Activated effector memory CD4-positive, alpha-beta T cell treated with Interleukin-2 at 50 U/mL for 16 hours (primary cell): Measurements from ENCODE around the gene RNF5.

Source experiments
- DNase-seq: peaks from one replicate; pipeline ENCODE4 v3.0.0-alpha.2; 2020

RNF5 gene

DNA sequence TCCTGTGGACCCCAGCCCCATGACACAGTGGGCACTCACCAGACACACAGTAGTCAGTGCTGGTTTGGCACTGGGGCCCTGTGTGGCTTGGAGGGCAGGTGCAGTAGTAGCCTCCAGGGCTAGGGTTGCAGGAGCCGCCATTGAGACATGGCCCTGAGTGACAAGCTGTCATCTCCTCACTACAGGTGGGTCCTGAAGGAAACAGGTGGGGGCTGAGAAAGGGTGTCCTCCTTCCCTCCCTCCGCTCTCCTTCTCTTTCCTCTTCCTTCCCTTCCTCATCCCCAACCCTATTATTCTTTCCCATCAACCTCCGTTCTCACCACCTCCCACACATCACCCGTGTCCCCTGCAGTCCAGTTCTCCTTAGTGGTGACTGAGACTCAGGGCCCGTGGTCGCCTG, 35.4 kb downstream of the RNF5 start:
- no peak for DNase-seq

DNA sequence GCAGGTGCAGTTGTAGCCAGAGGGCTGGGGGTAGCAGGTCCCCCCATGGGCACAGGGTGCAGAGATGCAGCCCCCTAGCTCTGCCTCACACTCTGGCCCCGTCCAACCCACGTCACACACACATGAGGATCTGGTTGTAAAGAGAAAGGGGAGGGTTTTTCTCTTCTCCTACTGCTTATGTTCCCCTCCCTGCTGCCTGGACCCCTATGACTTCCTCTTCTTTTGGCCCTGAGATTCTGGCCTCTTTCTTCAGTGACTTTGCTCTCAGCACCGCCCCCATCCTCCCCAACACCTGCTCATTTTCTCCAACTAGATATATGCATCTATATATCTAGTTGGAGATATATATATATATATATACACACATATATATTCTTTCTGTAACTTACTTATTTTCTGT, 35.9 kb downstream of the RNF5 start:
- DNase-seq, result no peak

DNA sequence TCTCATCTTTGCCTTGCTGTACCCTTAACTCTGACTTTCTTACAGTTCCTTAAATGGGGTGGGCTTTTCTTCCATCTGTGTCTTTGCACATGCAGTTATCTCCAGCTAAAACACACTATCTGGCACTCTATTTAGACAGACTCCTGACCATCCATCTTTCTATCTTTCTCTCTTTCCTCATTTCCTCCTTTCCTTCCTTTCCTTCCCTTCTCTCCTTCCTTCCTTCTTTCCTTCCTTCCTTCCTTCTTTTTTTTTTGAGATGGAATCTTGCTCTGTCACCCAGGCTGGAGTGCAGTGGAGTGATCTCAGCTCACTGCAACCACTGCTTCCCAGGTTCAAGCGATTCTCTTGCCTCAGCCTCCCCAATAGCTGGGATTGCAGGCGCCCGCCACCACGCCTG, 37.4 kb downstream of the RNF5 start:
- DNase-seq, result no peak

DNA sequence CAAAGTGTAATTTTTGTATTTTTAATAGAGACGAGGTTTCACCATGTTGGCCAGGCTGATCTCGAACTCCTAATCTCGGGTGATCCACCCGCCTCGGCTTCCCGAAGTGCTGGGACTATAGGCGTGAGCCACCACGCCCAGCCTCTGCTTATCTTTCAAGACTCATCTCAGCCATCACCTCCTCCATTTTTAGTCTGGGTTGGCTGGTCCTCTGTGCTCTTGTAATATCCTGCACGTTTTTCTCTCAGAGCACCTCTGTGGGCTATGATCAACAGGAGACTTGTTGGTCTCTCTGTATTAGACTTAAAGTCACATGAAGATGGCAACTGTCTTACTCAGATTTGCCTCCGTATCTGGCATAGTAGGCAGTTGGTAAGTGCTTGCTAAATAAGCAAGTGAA, 38.1 kb downstream of the RNF5 start:
- no peak for DNase-seq

DNA sequence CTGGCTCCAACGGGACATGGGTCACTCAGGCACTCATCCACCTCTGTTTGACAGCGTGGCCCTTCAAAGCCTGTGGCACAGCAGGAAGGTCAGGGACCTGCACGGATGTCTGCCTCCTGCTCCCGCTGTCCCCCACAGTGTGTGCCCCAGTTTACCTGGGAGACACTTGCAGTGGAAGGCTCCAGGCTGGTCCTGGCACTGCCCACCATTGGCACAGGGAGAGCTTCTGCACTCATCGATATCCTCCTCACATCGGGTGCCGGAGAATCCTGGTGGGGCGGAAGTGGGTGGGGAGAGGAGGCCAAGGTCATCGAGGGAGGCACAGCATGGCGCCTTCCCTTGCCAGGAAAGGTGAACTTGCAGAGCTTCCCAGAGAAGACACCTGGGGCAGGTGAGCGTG, 38.8 kb downstream of the RNF5 start:
- no peak for DNase-seq

DNA sequence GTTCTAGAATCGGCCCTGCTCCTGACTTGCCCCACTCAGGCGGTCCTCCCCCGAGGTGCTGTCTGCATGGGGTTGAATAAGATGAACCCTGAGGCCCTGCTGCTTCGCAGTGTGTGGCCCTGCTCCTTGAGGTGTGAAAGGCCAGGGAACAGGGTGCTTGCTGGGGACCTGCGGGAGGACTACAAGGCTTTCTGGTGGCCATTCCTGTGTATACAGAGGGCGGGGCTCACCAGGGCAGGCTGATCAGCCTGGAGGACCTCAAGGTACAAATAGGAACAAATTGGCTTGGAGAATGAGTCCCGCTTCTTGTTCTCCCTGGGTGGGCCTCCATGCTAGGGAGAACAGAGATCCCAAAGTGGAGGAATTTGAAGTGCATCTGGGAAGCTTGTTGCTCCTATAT, 40.0 kb downstream of the RNF5 start:
- no peak for DNase-seq

DNA sequence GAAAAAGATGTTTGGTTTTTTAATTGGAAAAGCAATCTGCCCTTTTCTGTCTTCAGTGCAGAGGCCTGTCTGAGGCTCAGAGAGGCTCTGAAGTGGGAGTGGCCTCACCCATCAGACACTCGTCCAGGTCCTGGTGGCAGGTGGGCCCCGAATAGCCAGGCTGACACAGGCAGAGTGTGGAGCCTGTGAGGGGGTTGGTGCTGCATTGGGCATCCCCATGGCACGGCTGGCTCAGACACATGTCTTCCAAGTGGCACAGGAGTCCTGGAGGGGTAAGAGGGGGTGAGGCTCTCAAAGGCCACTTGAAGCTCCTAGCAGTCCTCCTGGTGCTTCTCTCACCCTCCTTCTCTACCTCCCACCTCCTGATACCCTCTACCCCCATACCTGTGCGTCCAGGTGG, 41.8 kb downstream of the RNF5 start:
- DNase-seq, result no peak

DNA sequence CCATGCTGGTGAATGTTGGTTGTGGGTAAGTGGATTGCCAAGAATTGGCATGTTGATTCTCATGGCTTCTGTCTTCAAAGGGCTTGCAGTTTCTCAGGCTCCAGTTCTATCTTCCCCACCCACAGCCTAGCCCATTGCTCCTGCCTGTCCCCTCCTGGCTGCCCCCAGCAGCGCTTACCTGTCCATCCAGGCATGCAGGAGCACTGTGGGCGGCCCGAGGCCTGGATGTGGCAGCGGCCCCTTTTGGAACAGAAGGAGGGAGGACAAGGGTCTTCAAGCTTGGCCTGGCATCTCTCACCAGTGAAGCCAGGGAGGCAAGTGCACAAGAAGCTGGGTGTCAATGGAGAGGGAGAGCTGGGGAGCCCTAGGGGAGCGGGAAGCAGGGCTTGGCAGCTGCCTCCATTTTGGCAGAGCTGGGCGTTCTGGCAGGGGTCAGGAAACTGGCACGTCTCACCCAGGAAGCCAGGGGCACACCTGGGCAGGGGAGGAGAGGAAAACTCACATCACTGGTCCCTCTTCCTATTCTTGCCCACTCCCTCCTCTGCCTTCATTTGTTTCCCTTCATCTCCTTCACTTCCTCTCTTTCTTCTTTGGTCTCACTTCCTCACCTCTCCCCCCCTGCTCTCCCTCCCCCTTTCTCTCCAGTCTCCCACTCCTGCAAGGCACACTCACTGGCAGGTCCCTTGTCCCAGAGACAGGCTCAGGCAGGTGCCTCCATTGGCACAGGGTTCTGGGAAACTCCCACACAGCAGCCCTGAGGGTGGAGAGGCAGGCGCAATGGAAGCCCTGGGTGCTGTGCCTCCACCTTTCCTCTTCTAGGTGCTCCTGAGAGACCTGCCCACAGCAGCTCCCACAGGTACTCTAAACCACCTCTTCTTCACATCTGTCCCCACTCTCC, 44.4 kb downstream of the RNF5 start:
- DNase-seq, result no peak

DNA sequence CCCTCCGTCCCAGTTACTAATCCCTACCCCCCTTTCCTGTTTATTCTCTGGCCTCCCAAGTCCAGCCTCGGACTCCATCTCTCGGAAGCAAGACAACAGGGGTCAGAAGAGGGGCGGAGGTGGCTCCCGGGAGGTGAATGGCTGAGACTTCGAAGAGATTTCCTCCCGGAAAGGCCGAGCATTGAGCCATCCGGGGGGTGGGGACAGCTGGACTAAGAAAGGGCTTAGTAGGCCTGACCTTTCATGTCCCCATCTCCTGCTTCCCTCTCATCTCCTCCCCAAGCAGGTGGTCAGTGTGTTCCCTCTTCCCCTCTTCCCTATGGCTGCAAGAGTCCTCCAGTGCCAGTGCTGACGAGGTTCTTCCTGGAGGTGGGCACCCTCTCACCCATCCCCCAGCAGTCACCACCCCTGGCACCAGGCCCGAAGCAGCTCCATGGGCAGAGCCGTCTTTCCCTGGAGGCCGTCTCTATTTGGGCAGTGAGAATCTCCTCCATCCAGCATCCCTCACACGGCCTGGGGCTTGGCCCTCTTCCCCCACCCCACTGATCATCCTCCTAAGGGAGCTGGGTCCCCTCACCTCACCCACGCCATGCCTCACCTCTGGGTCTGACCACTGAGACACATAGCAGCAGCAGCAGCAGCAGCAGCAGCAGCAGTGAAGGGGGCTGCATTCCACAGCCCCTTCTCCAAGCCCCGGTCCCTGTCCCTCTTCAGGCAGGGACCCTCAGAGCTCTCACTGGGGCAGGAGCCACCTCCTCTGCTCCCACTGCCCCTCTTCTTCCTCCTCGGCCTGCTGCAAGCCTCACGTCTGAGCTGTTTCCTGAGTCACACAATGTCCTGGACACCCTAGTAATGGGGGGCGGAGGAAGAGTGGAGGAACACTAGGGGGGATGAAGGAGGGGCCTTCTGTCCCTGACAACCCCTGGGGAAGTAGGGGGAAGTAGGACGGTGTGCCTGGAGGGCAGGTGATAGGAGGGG, 45.3 kb downstream of the RNF5 start, which contains the start of gene NOTCH4:
Gene NOTCH4 (minus strand): TSS at position 810 of the 978 bp plus-strand sequence. CDS start 139 bp downstream, at position 671.
- DNase-seq, result no peak

DNA sequence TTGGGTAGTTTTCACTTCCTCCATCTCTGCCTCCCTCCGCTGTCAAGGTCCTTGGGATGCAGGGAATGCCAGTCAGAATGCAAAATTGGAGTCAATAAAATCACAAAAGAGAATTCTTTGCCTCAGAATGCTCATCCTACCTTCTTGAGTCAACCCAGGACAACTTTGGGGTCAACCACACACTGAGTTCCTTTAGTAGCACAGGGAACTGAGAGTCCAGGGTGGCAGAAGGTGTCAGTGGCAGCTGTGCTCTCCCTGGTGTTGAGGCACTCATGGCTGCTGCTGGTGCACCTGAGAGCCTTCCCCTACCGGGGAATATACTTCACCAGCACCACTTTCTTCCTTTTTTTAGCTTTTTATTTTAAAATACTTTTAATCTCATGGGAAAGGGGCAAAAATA, 46.5 kb downstream of the RNF5 start:
- no peak for DNase-seq

DNA sequence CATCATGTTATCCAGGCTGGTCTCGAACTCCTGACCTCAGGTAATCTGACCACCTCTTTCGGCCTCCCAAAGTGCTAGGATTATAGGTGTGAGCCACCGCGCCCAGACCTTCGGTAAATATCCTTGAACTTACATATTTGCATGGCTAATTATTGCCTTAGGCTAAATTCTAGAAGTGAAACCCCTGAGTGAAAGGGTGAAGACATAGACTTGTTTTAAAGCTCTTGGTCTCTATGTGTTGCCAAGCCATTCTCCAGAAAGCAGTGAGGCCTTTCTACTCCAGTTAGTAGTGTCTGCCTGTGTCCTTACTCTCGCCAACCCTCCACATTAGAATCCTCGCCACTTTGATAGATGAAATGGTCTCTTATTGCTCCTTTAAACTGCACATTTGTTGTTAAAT, 48.2 kb downstream of the RNF5 start:
- DNase-seq, result no peak
